K562 (cell line): ENCODE results near the gene TESK2. TPM values are rescaled to one million over a fixed set of nuclear protein-coding genes. Genes with fewer than 3 reads are reported as not detected.

ENCODE experiments used
- ATAC-seq: fragments of 200-7000 bp; cut with Tn5 transposase; 3 replicates; pipeline ENCODE4 v1.9.1; 2020; ENCODE audit warnings: moderate library complexity
- BruUV-seq: library from RNA; stranded (reverse); fragments of 400-500 nt; replicated peaks from 2 replicates; lab custom pipeline; 2021; lab: Mats Ljungman, UMichigan
- CTCF ChIA-PET: fragments of 300-600 bp; formaldehyde crosslinking; extraction: SDS; loops from one replicate; lab custom pipeline; 2021; ENCODE audit warnings: low intra/inter-chr PET ratio; lab: Yijun Ruan, JAX
- POLR2A ChIA-PET: fragments of 300-600, 350-650 bp; sonication (Branson Sonifier 250); formaldehyde crosslinking; extraction: SDS; loops from one replicate; lab custom pipeline; 2021; ENCODE audit warnings: antibody characterized with exemption, inconsistent platforms; lab: Yijun Ruan, JAX
- DNase-seq, 4 experiments: peaks; one replicate each; pipeline versions ENCODE4 v3.0.0 to v3.0.0-alpha.2; 2011 to 2018; ENCODE audit warnings: low spot score in 3 of 4, mixed read lengths in 3 of 4; ENCODE audit errors: extremely low read depth in 1 of 4
- FAIRE-seq: peaks from 2 replicates; lab custom pipeline; 2011; peaks lifted over from hg19 to GRCh38; lab: Jason Lieb, UNC
- H2AFZ ChIP-seq: 2 replicates; pipeline ENCODE4 v1.6.0; 2011; ENCODE audit warnings: low read depth, low read length, control low read depth, inconsistent platforms
- H3K27ac ChIP-seq: fragments of 200-600 bp; 3 replicates; pipeline ENCODE4 v1.8.0; 2011; ENCODE audit warnings: low read depth, mild to moderate bottlenecking, control low read depth, inconsistent platforms, low read length, moderate library complexity, mixed read lengths; ENCODE audit errors: extremely low read depth
- H3K27me3 ChIP-seq, 2 experiments: fragments of 300-600 bp in 1 of 2; 2 replicates in 1 of 2; 3 replicates in 1 of 2; pipeline versions ENCODE4 v1.6.0 to v1.8.0; 2011; ENCODE audit warnings: inconsistent platforms in 2 of 2, low read length in 2 of 2, mild to moderate bottlenecking in 1 of 2, mixed read lengths in 1 of 2, moderate library complexity in 1 of 2; ENCODE audit not compliant: control insufficient read depth in 2 of 2, insufficient read depth in 2 of 2
- H3K36me3 ChIP-seq: fragments of 300-600 bp; 3 replicates; pipeline ENCODE4 v1.8.0; 2011; ENCODE audit warnings: mild to moderate bottlenecking, low read length, inconsistent platforms; ENCODE audit not compliant: control insufficient read depth, insufficient read depth
- H3K4me1 ChIP-seq, 2 experiments: fragments of 200-600 bp in 1 of 2; replicated peaks in 1 of 2; 2 replicates in 1 of 2; 3 replicates in 1 of 2; pipeline versions ENCODE4 v1.5.1 to v1.8.0; 2011; ENCODE audit warnings: inconsistent platforms in 2 of 2, low read length in 2 of 2, mild to moderate bottlenecking in 1 of 2, mixed read lengths in 1 of 2, moderate library complexity in 1 of 2; ENCODE audit not compliant: control insufficient read depth in 2 of 2, insufficient read depth in 2 of 2
- H3K4me2 ChIP-seq: 2 replicates; pipeline ENCODE4 v1.6.1; 2011; ENCODE audit warnings: low read length, control low read depth, inconsistent platforms, mixed read lengths; ENCODE audit not compliant: insufficient read depth
- H3K4me3 ChIP-seq: fragments of 200-600 bp; sonication (generic), shearing (Covaris generic); 2 replicates; pipeline ENCODE4 v1.5.1; 2016; ENCODE audit warnings: control low read depth, inconsistent platforms
- H3K79me2 ChIP-seq: fragments of 200-600 bp; 3 replicates; pipeline ENCODE4 v1.8.0; 2011; ENCODE audit warnings: low read length, inconsistent platforms; ENCODE audit not compliant: control insufficient read depth, insufficient read depth
- H3K9ac ChIP-seq, 2 experiments: 2 replicates each; pipeline versions ENCODE4 v1.6.0 to v1.6.1; 2011; ENCODE audit warnings: low read depth in 2 of 2, low read length in 2 of 2, control low read depth in 1 of 2, inconsistent platforms in 1 of 2, mild to moderate bottlenecking in 1 of 2, mixed read lengths in 1 of 2; ENCODE audit not compliant: insufficient read depth in 1 of 2
- H3K9me1 ChIP-seq: one replicate; pipeline ENCODE4 v1.6.0; 2011; ENCODE audit warnings: inconsistent platforms, mild to moderate bottlenecking, low read length, moderate library complexity; ENCODE audit not compliant: control insufficient read depth, insufficient read depth
- H3K9me3 ChIP-seq: replicated peaks from 2 replicates; pipeline ENCODE4 v1.5.1; 2011; ENCODE audit warnings: low read depth, low read length, inconsistent platforms; ENCODE audit not compliant: control insufficient read depth, insufficient read depth
- H4K20me1 ChIP-seq: replicated peaks from 2 replicates; pipeline ENCODE4 v1.6.1; 2011; ENCODE audit warnings: low read length, inconsistent platforms, mixed read lengths; ENCODE audit not compliant: control insufficient read depth, insufficient read depth
- CAMTA2 ChIP-seq: fragments of 250-450 bp; sonication (Bioruptor Pico); conservative IDR thresholded peaks from 2 replicates; pipeline ENCODE4 v1.5.1; 2022
- E2F4 ChIP-seq: sonication (generic); formaldehyde crosslinking; IDR thresholded peaks from 2 replicates; pipeline ENCODE4 v1.8.0; 2022; ENCODE audit warnings: mild to moderate bottlenecking, low read depth, missing genetic modification reagents
- HDAC8 ChIP-seq: fragments of 450-650 bp; IDR thresholded peaks from 2 replicates; pipeline ENCODE4 v1.6.1; 2016; ENCODE audit warnings: mild to moderate bottlenecking, missing genetic modification characterization, moderate library complexity, missing compliant biosample characterization
- HMGN3 ChIP-seq: IDR thresholded peaks from 2 replicates; pipeline ENCODE4 v1.6.1; 2011; ENCODE audit warnings: borderline replicate concordance, low read depth, mild to moderate bottlenecking, mixed read lengths, low read length; ENCODE audit not compliant: insufficient read length; ENCODE audit errors: extremely low read depth
- MAZ ChIP-seq, 2 experiments: fragments of 450-650 bp in 1 of 2; sonication (generic) in 1 of 2; formaldehyde crosslinking; IDR thresholded peaks in 1 of 2; conservative IDR thresholded peaks in 1 of 2; 2 replicates each; pipeline versions ENCODE4 v1.4.0 to v1.5.0; 2020; ENCODE audit warnings: mild to moderate bottlenecking in 1 of 2, missing genetic modification reagents in 1 of 2
- MCM7 ChIP-seq, 2 experiments: fragments of 450-650 bp; IDR thresholded peaks; 2 replicates each; pipeline ENCODE4 v1.6.1; 2016 to 2018
- SMARCA5 ChIP-seq: fragments of 450-650 bp; IDR thresholded peaks from 2 replicates; pipeline ENCODE4 v1.6.1; 2016
- TAF7 ChIP-seq: fragments of 450-650 bp; IDR thresholded peaks from 2 replicates; pipeline ENCODE4 v1.6.1; 2016; ENCODE audit warnings: missing genetic modification characterization, missing compliant biosample characterization
- ZNF41 ChIP-seq: fragments of 250-450 bp; sonication (Bioruptor Pico); conservative IDR thresholded peaks from 2 replicates; pipeline ENCODE4 v1.4.0; 2020; ENCODE audit warnings: mild to moderate bottlenecking
- ZNF609 ChIP-seq: sonication (generic); formaldehyde crosslinking; IDR thresholded peaks from 2 replicates; pipeline ENCODE4 v1.8.1; 2023; ENCODE audit warnings: missing genetic modification reagents, mild to moderate bottlenecking, borderline replicate concordance
- WGBS: fragments of 100-300 bp; shearing (Covaris generic); methylation state at CpG from one replicate; pipeline ENCODE4 v1.1.6; 2016; ENCODE audit warnings: low coverage, mixed read lengths; ENCODE audit not compliant: insufficient coverage; ENCODE audit errors: missing lambda C conversion rate; 5-methylcytosine and 5-hydroxymethylcytosine counted together
- in situ Hi-C: fragments of 300-500 bp; cut with MboI; formaldehyde crosslinking; loops from 4 replicates; pipeline ENCODE4 v1.15.0; 2018; ENCODE audit warnings: inconsistent platforms, mixed read lengths
- intact Hi-C: fragments of 100-400 bp; cut with micrococcal nuclease; formaldehyde crosslinking; loops from 2 replicates; pipeline ENCODE4 v1.14.2; 2022
- polyA plus RNA-seq, 8 experiments: library from polyadenylated mRNA; depleted of rRNA in 4 of 8; stranded (reverse) in 5 of 8; unstranded in 3 of 8; fragments of >200 nt; fragmentation: Nextera tagmentation in 2 of 8; fragmentation: Illumina TruSeq in 1 of 8; extraction: Ambion mirVana in 2 of 8; extraction: Trizol in 1 of 8; gene quantifications; 2 replicates each; pipeline versions ENCODE4 v1.2.1 to v1.2.3, GENCODE V29; 2011 to 2014; ENCODE audit warnings: inconsistent platforms in 1 of 8, missing spikeins in 1 of 8
- total RNA-seq, 7 experiments: library from RNA; depleted of rRNA in 6 of 7; stranded (reverse); fragments of >200 nt in 6 of 7; fragmentation: Illumina TruSeq in 2 of 7; extraction: Trizol in 2 of 7; gene quantifications; 2 replicates each; pipeline versions ENCODE4 v1.2.1 to v1.2.3, GENCODE V29; 2011 to 2021; ENCODE audit warnings: low replicate concordance in 1 of 7
- TF ChIP-seq, protein P1 (sequence below): fragments of 200-800 bp; sonication (Bioruptor generic); IDR thresholded peaks from 2 replicates; pipeline ENCODE4 v1.6.1; 2017; ENCODE audit warnings: missing genetic modification characterization, missing compliant biosample characterization

The TESK2 gene
- total and polyA plus RNA-seq, 9 of the 15 experiments (the other 6 are each of a cell fraction or from before 2014, with no cell fraction given) = 1.6 to 5.3 (median 3.7) TPM

DNA sequence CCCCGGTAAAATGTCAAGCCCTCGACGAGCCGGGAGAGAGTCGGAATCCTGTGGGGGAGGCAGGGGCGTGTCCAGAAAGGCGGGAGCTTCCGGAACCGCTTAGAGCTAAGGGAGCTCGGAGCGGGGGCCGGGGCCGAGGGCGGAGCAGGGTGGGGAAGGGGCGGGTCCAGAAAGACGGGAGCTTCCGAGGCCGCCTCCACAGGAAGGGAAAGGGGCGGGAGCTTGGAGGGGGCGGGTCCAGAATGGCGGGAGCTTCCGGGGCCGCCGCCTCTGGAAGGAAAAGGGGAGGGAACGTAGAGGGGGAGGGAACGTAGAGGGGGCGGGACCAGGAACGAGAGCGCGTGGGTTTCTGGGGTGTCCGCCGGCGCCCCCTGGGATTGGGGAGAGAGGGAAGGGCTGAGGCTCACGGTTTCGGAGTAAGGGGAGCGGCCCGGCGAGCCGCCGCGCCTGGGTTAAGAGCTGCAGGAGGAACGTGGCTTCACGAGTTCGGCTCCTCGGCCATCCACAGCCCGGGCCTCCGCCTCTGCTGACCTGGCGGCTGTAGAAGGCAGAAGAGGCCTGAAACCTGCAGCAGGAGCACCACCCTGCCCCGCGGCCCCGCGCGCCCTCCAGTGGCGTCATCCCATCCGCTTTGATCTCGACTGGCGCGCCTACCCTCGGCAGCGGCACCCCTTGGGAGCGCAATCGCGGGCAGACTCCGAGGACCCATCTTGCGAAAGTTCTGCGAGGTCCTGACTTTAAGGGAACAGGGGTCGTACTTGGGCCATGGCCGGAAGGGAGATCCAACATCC lies 187.2 kb downstream of the TESK2 start:
- H3K27me3 ChIP-seq = no peaks in the 10 kb centered on the region
- H3K9me1 ChIP-seq = no peaks in the 10 kb centered on the region
- H2AFZ ChIP-seq = peak overlapping the region; percentile 90
- peaks cover 9% of the 10 kb centered on the region; the same call in 2 of the 3 replicates for H3K79me2 ChIP-seq
- H4K20me1 ChIP-seq = no peaks in the 10 kb centered on the region
- ATAC-seq = peak; percentile 93
- peak overlapping the region; percentile 86 to 93 for H3K9ac ChIP-seq
- H3K9me3 ChIP-seq = no peaks in the 10 kb centered on the region
- in situ Hi-C loops = loop anchor here (5.0 to 10.0 kb wide), 4 partner anchors 291 to 579 kb away; partner anchors contain the start of genes HECTD3, PTCH2 and UROD
- no peaks in the 10 kb centered on the region for H3K36me3 ChIP-seq
- H3K4me1 ChIP-seq = peaks cover 24% of the 10 kb centered on the region in 2 experiments
- H3K27ac ChIP-seq = peak overlapping the region; percentile 88
- peak overlapping the region; percentile 90 for H3K4me2 ChIP-seq
- BruUV-seq = TSS peak; percentile 96
- intact Hi-C loops = loop anchor here (1.0 to 5.0 kb wide), 5 partner anchors 37 to 571 kb away; partner anchors contain the start of genes MUTYH, RNU5D-1 and TOE1
- under 1% methylated on average over 42 of the region's 68 CpGs for WGBS
- peak overlapping the region; percentile 52 for H3K4me3 ChIP-seq
- peak; percentile 81 for FAIRE-seq
- ChIA-PET CTCF (interaction anchor here (0.5 to 2.6 kb wide), 7 partner anchors 58 to 528 kb away, joined by 3 to 24 read pairs (median 3); partner anchors contain the start of gene RPS8), POLR2A (interaction anchor here (0.6 to 8.7 kb wide), 28 partner anchors 9 to 582 kb away, joined by 3 to 113 read pairs (median 4); partner anchors contain the start of genes HECTD3, MUTYH, PLK3 and PRDX1)
- peak; percentile 99 for DNase-seq
- TF ChIP-seq ZNF609 (CRISPR knock-in tag) (peak; percentile 75; the same call in 1 of the 2 replicates), MAZ (CRISPR knock-in tag; conservative IDR thresholded peaks at IDR 0.05 in 1 of 2, IDR thresholded peaks at IDR 0.05 in 1 of 2) (peak; percentile 77 to 95), HDAC8 (tag) (peak; percentile 62; the same call in 1 of the 2 replicates), E2F4 (CRISPR knock-in tag) (0 out of 2 replicates have a peak, but pooled peaks have one; percentile 50), MCM7 (IDR thresholded peaks at IDR 0.05) (no peak), HMGN3 (peak; percentile 89), TAF7 (tag) (peak; percentile 72), CAMTA2 (CRISPR knock-in tag) (0 out of 2 replicates have a peak, but pooled peaks have one; percentile 77), ZNF41 (CRISPR knock-in tag) (peak; percentile 9; the same call in 1 of the 2 replicates), SMARCA5 (peak; percentile 84)
- TF ChIP-seq, protein P1, sequence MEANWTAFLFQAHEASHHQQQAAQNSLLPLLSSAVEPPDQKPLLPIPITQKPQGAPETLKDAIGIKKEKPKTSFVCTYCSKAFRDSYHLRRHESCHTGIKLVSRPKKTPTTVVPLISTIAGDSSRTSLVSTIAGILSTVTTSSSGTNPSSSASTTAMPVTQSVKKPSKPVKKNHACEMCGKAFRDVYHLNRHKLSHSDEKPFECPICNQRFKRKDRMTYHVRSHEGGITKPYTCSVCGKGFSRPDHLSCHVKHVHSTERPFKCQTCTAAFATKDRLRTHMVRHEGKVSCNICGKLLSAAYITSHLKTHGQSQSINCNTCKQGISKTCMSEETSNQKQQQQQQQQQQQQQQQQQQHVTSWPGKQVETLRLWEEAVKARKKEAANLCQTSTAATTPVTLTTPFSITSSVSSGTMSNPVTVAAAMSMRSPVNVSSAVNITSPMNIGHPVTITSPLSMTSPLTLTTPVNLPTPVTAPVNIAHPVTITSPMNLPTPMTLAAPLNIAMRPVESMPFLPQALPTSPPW (CRISPR knock-in tag) = peak; percentile 99
